H9 (cell line): Measurements from ENCODE around the gene SLC35A2. TPM values are rescaled to one million over a fixed set of nuclear protein-coding genes. Genes with fewer than 3 reads are reported as not detected.

Experiments
- DNase-seq: peaks from one replicate; pipeline ENCODE4 v3.0.0-alpha.2; 2017
- H2AFZ ChIP-seq: one replicate; pipeline ENCODE4 v1.6.1; 2013; ENCODE audit warnings: mild to moderate bottlenecking, low read length, control low read depth, moderate library complexity
- H2AK5ac ChIP-seq: 2 replicates; pipeline ENCODE4 v1.6.1; 2013; ENCODE audit warnings: low read length, control low read depth, mixed read lengths; ENCODE audit not compliant: insufficient read length
- H2BK120ac ChIP-seq: one replicate; pipeline ENCODE4 v1.6.1; 2013; ENCODE audit warnings: low read depth, mild to moderate bottlenecking, low read length, control low read depth, inconsistent platforms; ENCODE audit not compliant: poor library complexity, severe bottlenecking
- H2BK12ac ChIP-seq: 2 replicates; pipeline ENCODE4 v1.6.1; 2013; ENCODE audit warnings: low read length, control low read depth, mixed read lengths, low read depth; ENCODE audit not compliant: insufficient read length
- H2BK15ac ChIP-seq: 2 replicates; pipeline ENCODE4 v1.6.1; 2013; ENCODE audit warnings: low read depth, low read length, control low read depth
- H2BK20ac ChIP-seq: one replicate; pipeline ENCODE4 v1.6.1; 2013; ENCODE audit warnings: low read depth, mild to moderate bottlenecking, low read length, control low read depth, inconsistent platforms; ENCODE audit not compliant: poor library complexity, severe bottlenecking
- H2BK5ac ChIP-seq: 2 replicates; pipeline ENCODE4 v1.6.1; 2013; ENCODE audit warnings: low read length, control low read depth, mixed read lengths; ENCODE audit not compliant: insufficient read length
- H3K14ac ChIP-seq: 2 replicates; pipeline ENCODE4 v1.6.1; 2013; ENCODE audit warnings: low read length, control low read depth; ENCODE audit not compliant: insufficient read depth
- H3K18ac ChIP-seq: 2 replicates; pipeline ENCODE4 v1.6.1; 2013; ENCODE audit warnings: low read depth, mild to moderate bottlenecking, mixed read lengths, low read length, control low read depth; ENCODE audit not compliant: insufficient read length
- H3K23ac ChIP-seq: 2 replicates; pipeline ENCODE4 v1.6.1; 2013; ENCODE audit warnings: low read length, control low read depth, mixed read lengths, low read depth; ENCODE audit not compliant: insufficient read length
- H3K23me2 ChIP-seq: 2 replicates; pipeline ENCODE4 v1.6.1; 2013; ENCODE audit warnings: low read depth, mild to moderate bottlenecking, mixed read lengths, low read length, control low read depth; ENCODE audit not compliant: insufficient read length, poor library complexity, severe bottlenecking
- H3K27ac ChIP-seq: 2 replicates; pipeline ENCODE4 v1.5.1; 2013; ENCODE audit warnings: low read length, control low read depth, mixed read lengths, low read depth; ENCODE audit not compliant: insufficient read length
- H3K27me3 ChIP-seq: 2 replicates; pipeline ENCODE4 v1.6.1; 2013; ENCODE audit warnings: low read length, control low read depth, inconsistent platforms; ENCODE audit not compliant: insufficient read depth
- H3K4ac ChIP-seq: 2 replicates; pipeline ENCODE4 v1.6.1; 2013; ENCODE audit warnings: low read depth, mild to moderate bottlenecking, control low read depth, inconsistent platforms, low read length, moderate library complexity
- H3K4me1 ChIP-seq: 2 replicates; pipeline ENCODE4 v1.6.1; 2013; ENCODE audit warnings: low read length, control low read depth, inconsistent platforms; ENCODE audit not compliant: insufficient read depth
- H3K4me2 ChIP-seq: 2 replicates; pipeline ENCODE4 v1.6.1; 2013; ENCODE audit warnings: low read length, control low read depth, mixed read lengths; ENCODE audit not compliant: insufficient read length, insufficient read depth
- H3K56ac ChIP-seq: 2 replicates; pipeline ENCODE4 v1.6.1; 2013; ENCODE audit warnings: low read depth, mild to moderate bottlenecking, mixed read lengths, low read length, control low read depth; ENCODE audit not compliant: insufficient read length
- H3K79me1 ChIP-seq: 2 replicates; pipeline ENCODE4 v1.6.1; 2013; ENCODE audit warnings: low read depth, mild to moderate bottlenecking, moderate library complexity, low read length, control low read depth, inconsistent platforms; ENCODE audit not compliant: insufficient read depth, poor library complexity, severe bottlenecking
- H3K79me2 ChIP-seq: 2 replicates; pipeline ENCODE4 v1.6.1; 2013; ENCODE audit warnings: low read length, control low read depth, inconsistent platforms; ENCODE audit not compliant: insufficient read depth
- H3K9ac ChIP-seq: 2 replicates; pipeline ENCODE4 v1.6.1; 2013; ENCODE audit warnings: low read length, control low read depth, mixed read lengths; ENCODE audit not compliant: insufficient read length; ENCODE audit errors: extremely low read depth
- H3K9me3 ChIP-seq: one replicate; pipeline ENCODE4 v1.6.1; 2013; ENCODE audit warnings: low read depth, low read length, inconsistent platforms; ENCODE audit not compliant: control insufficient read depth
- H3T11ph ChIP-seq: one replicate; pipeline ENCODE4 v1.6.1; 2013; ENCODE audit warnings: mild to moderate bottlenecking, low read length, control low read depth, inconsistent platforms
- H4K20me1 ChIP-seq: one replicate; pipeline ENCODE4 v1.6.1; 2013; ENCODE audit not compliant: control insufficient read depth, insufficient read length, insufficient read depth
- H4K5ac ChIP-seq: 2 replicates; pipeline ENCODE4 v1.6.1; 2013; ENCODE audit warnings: low read depth, mild to moderate bottlenecking, mixed read lengths, low read length, control low read depth; ENCODE audit not compliant: insufficient read length
- H4K8ac ChIP-seq: replicated peaks from 2 replicates; pipeline ENCODE4 v1.6.1; 2013; ENCODE audit warnings: low read length, control low read depth, mixed read lengths, low read depth; ENCODE audit not compliant: insufficient read length
- H4K91ac ChIP-seq: 2 replicates; pipeline ENCODE4 v1.6.1; 2013; ENCODE audit warnings: low read depth, mild to moderate bottlenecking, moderate library complexity, mixed read lengths, low read length, control low read depth; ENCODE audit not compliant: insufficient read length
- H3K27ac Mint-ChIP-seq, 3 experiments: 2 replicates in 2 of 3; 3 replicates in 1 of 3; pipeline ENCODE4 v1.8.0; 2020 to 2021; ENCODE audit warnings: mixed read lengths in 3 of 3, mild to moderate bottlenecking in 1 of 3, moderate library complexity in 1 of 3
- H3K27me3 Mint-ChIP-seq: 2 replicates; pipeline ENCODE4 v1.8.0; 2021; ENCODE audit warnings: low read depth, mild to moderate bottlenecking, moderate library complexity, mixed read lengths
- H3K36me3 Mint-ChIP-seq, 3 experiments: 2 replicates in 2 of 3; 3 replicates in 1 of 3; pipeline ENCODE4 v1.8.0; 2020 to 2021; ENCODE audit warnings: low read depth in 3 of 3, mixed read lengths in 3 of 3; ENCODE audit not compliant: insufficient read depth in 1 of 3
- H3K4me1 Mint-ChIP-seq, 2 experiments: 2 replicates each; pipeline ENCODE4 v1.8.0; 2020; ENCODE audit warnings: mixed read lengths in 2 of 2
- H3K4me3 Mint-ChIP-seq, 2 experiments: 2 replicates in 1 of 2; 3 replicates in 1 of 2; pipeline ENCODE4 v1.8.0; 2020 to 2021; ENCODE audit warnings: mild to moderate bottlenecking in 2 of 2, mixed read lengths in 2 of 2, moderate library complexity in 1 of 2
- H3K9me3 Mint-ChIP-seq, 2 experiments: 2 replicates in 1 of 2; 3 replicates in 1 of 2; pipeline ENCODE4 v1.8.0; 2020; ENCODE audit warnings: mild to moderate bottlenecking in 2 of 2, mixed read lengths in 2 of 2, moderate library complexity in 1 of 2
- CTCF ChIP-seq: fragments of 200-600 bp; sonication (generic); conservative IDR thresholded peaks from 3 replicates; pipeline ENCODE4 v1.8.0; 2021; ENCODE audit warnings: antibody characterized with exemption, mild to moderate bottlenecking
- WGBS: extraction: QIAGEN DNeasy Blood & Tissue Kit; methylation state at CpG from one replicate; pipeline ENCODE4 v1.1.7; 2013; ENCODE audit warnings: missing lambda C conversion rate, low lambda C conversion rate, mixed read lengths; ENCODE audit not compliant: insufficient read length; ENCODE audit errors: extremely low coverage; 5-methylcytosine and 5-hydroxymethylcytosine counted together
- total RNA-seq: library from RNA; stranded (reverse); gene quantifications from 2 replicates; pipeline ENCODE4 v1.2.1, GENCODE V29; 2021

Gene SLC35A2
- total RNA-seq, 1 experiment from 2014 or later, result 32.9 TPM

GRCh38 chrX:48917139-48918001, 5.9 kb upstream of the SLC35A2 start:
- Histone ChIP-seq H4K8ac (no peak overlapping the region), H2BK15ac (no peak overlapping the region), H2BK12ac (no peak overlapping the region), H3K23ac (no peak overlapping the region), H3K79me2 (peaks cover 30% of the 10 kb centered on the region), H3K14ac (no peak overlapping the region; the same call in 1 of the 2 replicates), H3T11ph (no peak overlapping the region), H3K27me3 (no peaks in the 10 kb centered on the region), H3K56ac (no peak overlapping the region), H3K4ac (no peak overlapping the region), H4K5ac (no peak overlapping the region), H3K9ac (peak overlapping the region; percentile 97), H2AK5ac (no peak overlapping the region), H4K91ac (no peak overlapping the region), H4K20me1 (peaks cover 2% of the 10 kb centered on the region), H3K27ac (peak overlapping the region; percentile 38), H2BK5ac (no peak overlapping the region), H3K79me1 (peaks cover 4% of the 10 kb centered on the region), H3K4me2 (peak overlapping the region; percentile 87), H3K4me1 (peaks cover 11% of the 10 kb centered on the region; the same call in 1 of the 2 replicates), H2BK20ac (no peak overlapping the region), H3K9me3 (no peaks in the 10 kb centered on the region), H3K18ac (no peak overlapping the region), H3K23me2 (no peaks in the 10 kb centered on the region), H2BK120ac (no peak overlapping the region), H2AFZ (no peak overlapping the region)
- Mint-ChIP-seq H3K27me3 (peaks cover 4% of the 10 kb centered on the region), H3K36me3 (peaks cover 53 to 68% (median 54%) of the 10 kb centered on the region in 3 experiments), H3K4me1 (peaks cover 32 to 56% of the 10 kb centered on the region in 2 experiments), H3K9me3 (peaks cover 73 to 77% of the 10 kb centered on the region in 2 experiments), H3K27ac (peak overlapping the region; percentile 83 to 97 (median 94)), H3K4me3 (peak overlapping the region; percentile 95 to 99)
- peak; percentile 93 for DNase-seq
- no CpG with 5 or more reads among the region's 27 CpGs for WGBS
- peak; percentile 87 for TF ChIP-seq CTCF
